ENCODE measurements around the gene NINL.
A peak's percentile ranks its signal among the peaks of the same experiment; 100 is the strongest.
"Not testable (repeated sequence)": the region's sequence is repeated elsewhere in the genome, so short reads cannot be mapped to it uniquely, and the experiment has no call there.

NINL gene

DNA sequence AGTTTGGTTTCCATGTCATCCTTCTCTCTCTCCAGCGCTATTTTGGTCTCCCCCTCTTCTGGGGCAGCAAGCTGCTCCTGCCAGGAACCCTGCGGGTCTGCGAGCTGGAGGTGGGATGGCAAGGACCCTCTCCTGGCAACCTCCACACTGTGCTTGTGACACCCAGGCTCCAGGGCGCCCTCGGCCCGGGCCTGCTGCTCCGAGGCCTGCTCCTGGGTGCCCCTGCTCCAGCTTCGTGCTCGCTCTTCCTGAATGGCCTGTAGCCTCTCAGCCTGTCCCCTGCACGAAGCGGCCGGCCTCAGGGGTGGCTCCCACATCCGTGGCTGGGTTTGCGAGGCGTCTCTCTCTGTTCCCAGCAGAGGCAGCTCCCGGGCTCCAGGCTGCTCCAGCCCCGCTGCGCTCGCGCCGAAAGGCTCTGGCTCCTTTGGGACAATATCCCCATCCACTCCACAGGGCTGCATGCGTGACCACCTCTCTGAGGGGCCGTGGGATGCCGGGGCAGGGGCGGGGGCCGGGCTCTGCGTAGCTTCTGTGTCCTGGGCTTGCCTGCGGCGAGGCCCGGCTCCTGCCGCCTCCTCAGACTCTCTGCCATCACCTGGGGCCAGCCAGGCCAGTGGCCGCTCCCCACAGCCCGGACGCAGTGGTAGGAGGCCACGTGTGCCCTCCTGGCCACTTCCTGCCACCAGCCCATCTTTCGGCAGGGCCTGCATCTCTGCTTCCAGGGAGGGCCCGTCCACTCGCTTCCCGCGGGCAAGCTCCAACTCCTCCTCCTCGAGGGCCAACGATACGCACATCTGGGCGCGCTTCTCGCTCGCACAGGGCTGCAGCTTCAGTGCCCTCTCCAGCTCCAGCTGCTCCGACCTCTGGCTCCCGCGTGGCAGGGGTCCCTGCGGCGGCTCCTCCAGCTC is 109.0 kb downstream of the NINL start:
- H3K4me1 Mint-ChIP-seq (ENCODE audit: low read depth), result no peaks in the 10 kb centered on the region
- no peaks in the 10 kb centered on the region for H3K27me3 Mint-ChIP-seq
- H3K9me3 Mint-ChIP-seq, result no peaks in the 10 kb centered on the region
- DNase-seq, result no peak
- H3K36me3 Mint-ChIP-seq (ENCODE audit: low read depth), result no peaks in the 10 kb centered on the region
- H3K27ac Mint-ChIP-seq, result no peak overlapping the region
- no peak overlapping the region for H3K4me3 Mint-ChIP-seq

DNA sequence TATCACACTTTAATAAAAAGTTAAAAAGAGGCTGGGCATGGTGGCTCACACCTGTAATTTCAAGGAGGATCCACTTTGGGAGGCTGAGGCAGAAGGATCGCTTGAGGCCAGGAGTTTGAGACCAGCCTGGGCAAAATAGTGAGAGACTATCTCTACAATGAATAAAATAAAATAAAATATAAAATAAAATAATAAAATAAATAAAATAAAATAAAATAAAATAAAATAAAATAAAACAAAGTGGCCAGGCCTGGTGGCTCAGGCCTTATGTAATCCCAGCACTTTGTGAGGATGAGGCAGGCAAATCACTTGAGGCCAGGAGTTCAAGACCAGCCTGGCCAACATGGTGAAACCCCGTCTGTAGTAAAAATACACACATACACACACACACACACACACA is 112.0 kb downstream of the NINL start:
- not testable (repeated sequence) for DNase-seq; H3K36me3 Mint-ChIP-seq (ENCODE audit: low read depth); H3K9me3 Mint-ChIP-seq; H3K4me3 Mint-ChIP-seq; H3K27ac Mint-ChIP-seq; H3K4me1 Mint-ChIP-seq (ENCODE audit: low read depth); H3K27me3 Mint-ChIP-seq

DNA sequence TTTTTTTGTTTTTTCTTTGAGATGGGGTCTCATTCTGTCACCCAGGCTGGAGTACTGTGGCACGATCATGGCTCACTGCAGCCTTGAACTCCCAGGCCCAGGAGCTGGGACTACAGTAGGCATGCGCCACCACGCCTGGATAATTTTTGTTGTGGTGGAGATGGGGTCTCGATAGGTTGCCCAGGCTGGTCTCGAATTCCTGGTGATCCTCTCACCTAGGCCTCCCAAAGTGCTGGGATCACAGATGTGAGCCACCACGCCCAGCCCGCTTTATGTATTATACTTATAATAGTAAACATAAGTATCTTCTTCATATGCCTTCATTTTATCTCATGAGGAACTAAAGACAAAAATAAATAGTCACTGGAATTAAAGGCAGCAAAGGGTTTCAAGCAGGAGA is 114.3 kb downstream of the NINL start:
- no peaks in the 10 kb centered on the region for H3K36me3 Mint-ChIP-seq (ENCODE audit: low read depth)
- no peak overlapping the region for H3K4me3 Mint-ChIP-seq
- H3K27ac Mint-ChIP-seq, result no peak overlapping the region
- peaks cover 4% of the 10 kb centered on the region for H3K4me1 Mint-ChIP-seq (ENCODE audit: low read depth)
- H3K27me3 Mint-ChIP-seq, result no peaks in the 10 kb centered on the region
- no peak for DNase-seq
- no peaks in the 10 kb centered on the region for H3K9me3 Mint-ChIP-seq

DNA sequence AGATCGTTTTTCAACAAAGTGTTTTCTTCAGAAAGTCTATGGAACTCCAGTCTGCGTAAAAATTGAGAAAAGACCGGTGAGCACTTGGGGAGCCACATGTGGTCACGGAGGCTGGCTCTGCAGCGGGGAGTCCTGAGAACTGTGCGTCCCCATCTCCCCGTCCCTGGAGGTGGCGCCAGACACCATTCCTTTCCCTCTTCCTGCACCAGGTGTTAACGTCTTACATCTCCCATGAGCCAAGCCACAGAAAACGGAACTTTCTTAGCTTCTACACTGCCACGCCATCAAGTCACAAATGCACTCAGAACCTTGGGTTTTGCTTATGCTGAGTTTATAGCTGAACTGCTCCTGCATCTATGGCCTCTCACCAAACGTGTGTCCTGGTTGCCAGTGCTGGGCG is 115.3 kb downstream of the NINL start:
- Mint-ChIP-seq H3K4me1 (ENCODE audit: low read depth) (peaks cover 4% of the 10 kb centered on the region), H3K36me3 (ENCODE audit: low read depth) (no peaks in the 10 kb centered on the region), H3K4me3 (no peak overlapping the region), H3K9me3 (no peaks in the 10 kb centered on the region), H3K27ac (no peak overlapping the region), H3K27me3 (no peaks in the 10 kb centered on the region)
- DNase-seq, result peak; percentile 44

DNA sequence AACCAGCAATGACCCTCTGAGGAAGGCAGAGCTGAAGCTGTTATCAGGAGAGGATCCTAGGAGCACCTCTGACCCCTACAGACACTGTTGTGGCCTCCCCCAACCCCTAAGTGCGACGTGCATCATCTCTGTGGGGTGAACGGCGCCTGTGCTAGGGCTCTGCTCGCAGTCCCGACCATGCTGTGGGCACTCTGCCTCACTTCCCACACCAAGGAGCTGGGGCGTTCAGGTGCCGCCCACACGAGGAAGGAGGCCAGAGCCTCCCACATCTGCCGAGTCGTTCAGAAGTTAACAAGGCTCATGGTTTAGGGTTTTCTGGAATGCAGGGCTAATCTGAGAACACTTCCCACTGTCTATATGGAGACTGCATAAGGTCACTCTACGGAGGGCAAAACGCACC is 115.8 kb downstream of the NINL start:
- Mint-ChIP-seq H3K4me3 (no peak overlapping the region), H3K9me3 (no peaks in the 10 kb centered on the region), H3K36me3 (ENCODE audit: low read depth) (no peaks in the 10 kb centered on the region), H3K4me1 (ENCODE audit: low read depth) (peaks cover 4% of the 10 kb centered on the region), H3K27ac (no peak overlapping the region), H3K27me3 (no peaks in the 10 kb centered on the region)
- DNase-seq, result no peak

DNA sequence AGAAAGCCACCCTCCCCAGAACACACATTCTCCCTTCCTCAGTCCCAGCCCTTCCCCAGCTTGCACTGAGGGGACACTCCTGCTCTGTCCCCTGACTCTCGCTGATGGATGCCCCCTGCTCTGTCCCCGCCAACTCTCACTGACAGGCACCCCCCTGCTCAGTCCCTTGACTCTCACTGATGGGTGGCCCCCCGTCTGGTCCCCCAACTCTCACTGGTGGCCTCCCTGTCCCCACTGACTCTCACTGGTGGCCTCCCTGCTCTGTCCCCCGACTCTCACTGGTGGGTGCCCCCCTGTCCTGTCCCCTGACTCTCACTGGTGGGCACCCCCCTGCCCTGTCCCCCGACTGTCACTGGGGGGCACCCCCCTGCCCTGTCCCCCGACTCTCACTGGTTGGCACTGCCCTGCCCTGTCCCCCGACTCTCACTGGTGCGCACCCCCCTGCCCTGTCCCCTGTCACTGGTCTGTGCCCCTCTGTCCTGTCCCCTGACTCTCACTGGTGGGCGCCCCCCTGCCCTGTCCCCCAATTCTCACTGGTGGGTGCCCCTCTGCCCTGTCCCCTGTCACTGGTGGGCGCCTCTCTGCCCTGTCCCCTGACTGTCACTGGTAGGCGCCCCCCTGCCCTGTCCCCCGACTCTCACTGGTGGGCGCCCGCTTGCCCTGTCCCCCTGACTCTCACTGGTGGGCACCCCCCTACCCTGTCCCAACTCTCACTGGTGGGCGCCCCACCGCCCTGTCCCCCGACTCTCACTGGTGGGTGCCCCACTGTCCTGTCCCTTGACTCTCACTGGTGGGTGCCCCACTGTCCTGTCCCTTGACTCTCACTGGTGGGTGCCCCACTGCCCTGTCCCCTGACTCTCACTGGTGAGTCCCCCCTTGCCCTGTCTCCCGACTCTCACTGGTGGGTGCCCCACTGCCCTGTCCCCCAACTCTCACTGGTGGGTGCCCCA is 116.9 kb downstream of the NINL start:
- Mint-ChIP-seq H3K27me3 (no peaks in the 10 kb centered on the region), H3K4me3 (no peak overlapping the region), H3K36me3 (ENCODE audit: low read depth) (no peaks in the 10 kb centered on the region), H3K9me3 (no peaks in the 10 kb centered on the region), H3K27ac (peak overlapping the region; percentile 30), H3K4me1 (ENCODE audit: low read depth) (peaks cover 4% of the 10 kb centered on the region)
- DNase-seq, result no peak

DNA sequence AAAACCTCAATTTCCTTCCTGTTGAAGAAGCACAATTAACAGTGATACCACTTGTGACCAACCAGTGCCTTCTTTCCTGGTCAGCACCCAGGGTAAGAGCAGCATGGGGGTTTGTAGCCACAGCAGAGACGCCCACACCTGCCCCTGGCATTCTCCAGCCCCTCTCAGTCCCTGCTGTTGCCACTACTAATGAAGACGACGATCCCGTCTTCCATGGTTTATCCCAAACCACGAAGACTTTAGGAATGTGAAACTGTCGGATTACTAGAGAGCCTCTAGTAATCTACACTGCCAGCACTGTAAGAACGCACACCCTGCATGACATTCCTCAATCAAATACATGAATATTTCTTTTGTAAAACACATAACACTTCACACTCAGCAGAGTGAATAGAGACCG is 117.9 kb downstream of the NINL start:
- no peaks in the 10 kb centered on the region for H3K27me3 Mint-ChIP-seq
- H3K4me3 Mint-ChIP-seq, result no peak overlapping the region
- H3K36me3 Mint-ChIP-seq (ENCODE audit: low read depth), result no peaks in the 10 kb centered on the region
- no peak overlapping the region for H3K27ac Mint-ChIP-seq
- no peaks in the 10 kb centered on the region for H3K9me3 Mint-ChIP-seq
- H3K4me1 Mint-ChIP-seq (ENCODE audit: low read depth), result peaks cover 4% of the 10 kb centered on the region
- DNase-seq, result no peak

DNA sequence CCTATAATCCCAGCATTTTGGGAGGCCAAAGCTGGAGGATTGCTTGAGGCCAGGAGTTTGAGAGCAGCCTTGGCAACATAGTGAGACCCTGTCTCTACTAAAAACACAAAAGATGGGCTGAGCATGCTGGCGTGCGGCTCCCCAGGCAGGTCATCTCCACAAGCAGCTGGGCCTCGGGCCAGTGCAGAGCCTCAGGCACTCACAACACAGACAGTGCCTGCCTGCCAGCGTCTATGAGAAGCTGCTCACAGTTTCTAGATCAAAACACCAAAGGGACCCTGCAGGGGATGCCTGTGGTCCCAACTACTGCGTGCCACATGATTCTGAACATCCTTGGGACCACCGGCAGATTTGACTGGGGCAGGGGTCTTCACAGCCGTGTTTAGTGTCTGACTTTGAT is 118.5 kb downstream of the NINL start:
- no peak for DNase-seq
- no peak overlapping the region for H3K27ac Mint-ChIP-seq
- H3K4me1 Mint-ChIP-seq (ENCODE audit: low read depth), result peaks cover 4% of the 10 kb centered on the region
- H3K36me3 Mint-ChIP-seq (ENCODE audit: low read depth), result no peaks in the 10 kb centered on the region
- no peaks in the 10 kb centered on the region for H3K9me3 Mint-ChIP-seq
- no peaks in the 10 kb centered on the region for H3K27me3 Mint-ChIP-seq
- no peak overlapping the region for H3K4me3 Mint-ChIP-seq

DNA sequence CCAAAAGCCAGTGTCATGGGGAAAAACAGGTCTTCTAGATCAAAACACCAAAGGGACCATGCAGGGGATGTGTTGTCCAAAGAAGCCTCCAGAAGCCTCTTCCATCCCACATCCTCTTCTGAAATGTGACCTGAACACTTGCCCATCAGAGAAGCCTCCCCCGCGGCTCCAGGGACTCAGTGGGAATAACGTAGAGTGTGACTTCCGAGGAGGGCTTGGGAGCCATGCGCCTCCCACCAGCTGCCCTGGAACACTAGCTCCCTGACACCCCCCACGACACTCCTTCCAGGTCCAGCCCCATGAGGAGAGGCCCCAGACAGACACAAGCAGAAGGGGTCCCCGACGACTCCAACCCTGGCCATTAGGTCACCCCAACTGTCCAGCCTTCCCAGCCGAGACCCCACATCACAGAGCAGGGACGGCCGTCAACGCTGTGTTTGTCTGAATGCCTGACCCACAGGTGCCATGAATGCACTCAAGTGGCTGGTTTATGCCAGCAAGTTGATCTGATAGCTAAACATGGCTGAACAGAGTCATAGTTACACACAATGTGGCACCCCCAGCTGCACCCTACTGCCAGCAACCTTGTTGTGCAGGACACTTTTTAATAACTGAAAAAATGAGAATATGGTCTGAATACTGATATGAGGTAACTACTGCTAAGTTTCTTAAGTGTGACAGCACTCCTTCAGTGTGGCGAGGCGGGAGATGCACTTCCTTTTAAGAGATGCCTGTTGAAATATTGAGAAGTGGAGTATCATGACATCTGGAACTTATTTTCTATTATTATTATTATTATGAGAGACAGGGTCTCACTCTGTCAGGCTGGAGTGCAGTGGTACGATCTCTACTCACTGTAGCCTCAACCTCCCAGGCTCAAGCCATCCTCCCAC is 119.8 kb downstream of the NINL start:
- H3K27ac Mint-ChIP-seq, result no peak overlapping the region
- no peaks in the 10 kb centered on the region for H3K9me3 Mint-ChIP-seq
- H3K36me3 Mint-ChIP-seq (ENCODE audit: low read depth), result no peaks in the 10 kb centered on the region
- no peak overlapping the region for H3K4me3 Mint-ChIP-seq
- H3K27me3 Mint-ChIP-seq, result no peaks in the 10 kb centered on the region
- no peak for DNase-seq
- H3K4me1 Mint-ChIP-seq (ENCODE audit: low read depth), result peaks cover 4% of the 10 kb centered on the region

DNA sequence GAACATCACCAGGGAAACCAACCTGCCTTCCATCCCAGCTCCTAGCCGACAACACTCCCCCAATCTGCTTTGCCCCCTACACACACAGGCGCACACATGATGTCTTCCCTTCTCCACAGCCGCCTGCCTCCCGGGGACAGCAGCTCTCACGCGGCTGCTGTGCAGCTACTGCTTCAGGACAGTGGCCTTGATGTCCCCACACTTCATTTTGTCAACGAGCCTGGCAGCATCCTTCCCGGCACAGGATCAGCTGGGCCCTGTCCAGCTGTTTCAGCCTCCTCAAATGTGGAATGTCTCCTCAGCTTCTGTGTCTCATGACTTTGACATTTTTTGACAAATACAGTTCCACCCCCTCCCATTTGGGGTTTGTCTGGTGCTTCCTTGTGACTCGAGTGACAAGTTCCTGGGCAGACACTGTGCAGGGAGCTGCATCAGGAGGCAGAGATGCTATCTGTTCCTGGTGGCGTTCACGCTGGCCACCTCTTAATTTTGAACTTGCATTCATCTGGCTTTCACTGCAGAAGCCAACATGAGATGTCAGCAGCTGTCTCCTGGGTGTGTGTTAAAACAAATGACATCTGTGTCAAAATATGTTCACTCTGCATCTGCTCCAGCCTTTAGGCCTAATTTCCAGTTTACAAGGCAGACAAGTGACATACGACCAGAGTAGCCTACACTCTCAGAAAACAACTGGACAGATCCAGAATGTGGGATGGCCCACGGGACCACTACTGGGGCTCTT is 120.7 kb downstream of the NINL start:
- DNase-seq, result no peak
- Mint-ChIP-seq H3K36me3 (ENCODE audit: low read depth) (no peaks in the 10 kb centered on the region), H3K27me3 (no peaks in the 10 kb centered on the region), H3K9me3 (no peaks in the 10 kb centered on the region), H3K4me1 (ENCODE audit: low read depth) (no peaks in the 10 kb centered on the region), H3K4me3 (no peak overlapping the region), H3K27ac (no peak overlapping the region)

DNA sequence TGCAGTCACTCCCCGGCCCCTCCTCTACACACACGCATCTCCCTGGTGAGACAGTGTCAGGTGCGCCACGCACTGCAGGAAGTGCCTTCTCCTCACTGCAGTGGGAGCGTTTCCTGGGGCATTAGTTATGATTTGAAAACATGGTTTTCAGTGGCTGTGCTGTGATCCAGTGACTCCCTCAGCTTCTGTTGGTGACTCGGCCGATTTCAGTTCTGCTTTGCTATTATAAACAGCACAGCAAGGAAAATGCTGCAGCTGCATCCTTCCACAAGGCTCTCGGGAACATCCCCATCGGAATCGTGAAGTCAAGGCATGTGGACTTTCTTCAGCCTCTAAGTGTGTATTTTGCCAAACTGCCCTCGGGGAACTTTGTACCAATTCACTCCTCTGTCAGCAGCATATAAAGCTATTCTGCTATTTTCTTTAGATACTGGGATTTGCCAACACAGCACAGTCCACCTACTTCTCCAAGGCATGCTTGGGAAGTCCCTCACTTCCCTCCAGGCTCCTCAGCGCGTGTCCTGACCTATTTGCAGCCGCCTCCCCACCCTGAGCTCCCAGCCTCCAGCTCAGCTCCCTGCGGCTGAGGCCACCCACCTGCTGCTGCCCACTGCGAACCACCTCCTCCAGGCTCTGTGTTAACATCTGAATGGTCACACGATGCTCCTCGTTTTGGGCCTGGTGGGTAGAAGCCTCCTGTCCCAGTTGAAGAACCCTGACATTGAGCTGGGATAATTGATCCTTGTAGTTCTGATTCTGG is 123.4 kb downstream of the NINL start:
- Mint-ChIP-seq H3K27me3 (no peaks in the 10 kb centered on the region), H3K4me3 (no peak overlapping the region), H3K27ac (no peak overlapping the region), H3K36me3 (ENCODE audit: low read depth) (no peaks in the 10 kb centered on the region), H3K9me3 (no peaks in the 10 kb centered on the region), H3K4me1 (ENCODE audit: low read depth) (no peaks in the 10 kb centered on the region)
- no peak for DNase-seq

DNA sequence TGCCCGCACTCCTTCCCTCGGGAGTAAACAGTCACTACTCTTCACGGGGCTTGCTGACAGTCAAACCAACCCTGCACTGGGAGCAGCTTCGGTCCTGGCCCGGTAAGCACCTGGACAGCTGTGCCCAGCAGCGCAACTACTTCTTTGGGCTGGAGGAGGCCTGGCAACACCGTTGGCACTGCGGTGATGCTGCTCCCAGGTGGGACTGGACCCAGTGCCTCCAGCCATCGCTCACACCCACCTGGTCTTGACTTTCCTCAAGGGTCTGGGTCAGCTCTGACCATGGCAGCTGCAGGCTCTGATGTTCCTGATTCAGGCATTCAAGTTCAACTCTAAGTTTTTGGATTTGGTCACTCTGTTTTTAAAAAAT is 124.1 kb downstream of the NINL start:
- H3K36me3 Mint-ChIP-seq (ENCODE audit: low read depth), result no peaks in the 10 kb centered on the region
- no peak overlapping the region for H3K4me3 Mint-ChIP-seq
- H3K4me1 Mint-ChIP-seq (ENCODE audit: low read depth), result no peaks in the 10 kb centered on the region
- no peaks in the 10 kb centered on the region for H3K27me3 Mint-ChIP-seq
- H3K27ac Mint-ChIP-seq, result no peak overlapping the region
- DNase-seq, result no peak
- no peaks in the 10 kb centered on the region for H3K9me3 Mint-ChIP-seq

DNA sequence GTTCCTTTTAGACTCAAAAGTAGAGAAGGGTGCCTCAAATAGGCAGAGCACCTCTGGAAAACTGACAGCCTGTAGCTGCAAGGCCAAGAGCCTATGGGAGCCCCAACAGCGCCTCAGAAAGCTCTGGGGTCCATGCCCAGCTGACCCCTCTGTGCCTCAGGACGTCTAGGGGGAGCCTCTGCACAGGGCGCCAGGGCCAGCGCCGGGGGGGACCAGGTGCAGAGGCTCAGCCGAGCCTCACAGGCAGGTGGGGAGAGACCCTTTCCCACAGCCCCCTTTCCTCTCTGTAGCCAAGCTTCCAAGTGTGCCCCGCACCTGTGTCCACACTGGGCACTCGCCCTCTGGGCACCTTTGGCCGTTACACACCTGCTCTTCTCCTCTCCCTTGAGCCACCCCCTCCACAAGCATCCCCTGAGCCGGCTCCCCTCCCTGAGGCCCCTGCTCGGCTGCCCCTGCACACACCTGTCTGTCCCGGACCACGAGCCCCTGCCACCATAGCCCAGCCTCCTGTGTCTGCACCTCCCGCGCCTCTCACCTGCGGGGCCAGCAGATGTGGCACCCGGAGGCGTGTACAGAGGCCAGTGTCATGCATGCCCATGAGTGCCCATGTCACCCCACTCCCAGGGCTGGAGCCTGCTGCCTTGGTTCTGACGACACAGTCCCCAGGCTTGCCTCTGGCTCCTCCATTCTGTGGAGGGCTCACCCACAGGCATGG is 124.6 kb downstream of the NINL start:
- H3K27me3 Mint-ChIP-seq, result no peaks in the 10 kb centered on the region
- no peaks in the 10 kb centered on the region for H3K9me3 Mint-ChIP-seq
- DNase-seq, result no peak
- no peak overlapping the region for H3K4me3 Mint-ChIP-seq
- no peak overlapping the region for H3K27ac Mint-ChIP-seq
- no peaks in the 10 kb centered on the region for H3K4me1 Mint-ChIP-seq (ENCODE audit: low read depth)
- no peaks in the 10 kb centered on the region for H3K36me3 Mint-ChIP-seq (ENCODE audit: low read depth)

Data from activated T-cell treated with anti-CD3 and anti-CD28 coated beads, Interleukin-2, amount 50 U/mL, for 24 hours (primary cell).